ENCODE data around the gene EPHA8. TPM values are rescaled to one million over a fixed set of nuclear protein-coding genes. Genes with fewer than 3 reads are reported as not detected.

EPHA8 gene
- total and polyA plus RNA-seq, 9 of the 15 experiments (the other 6 are each of a cell fraction or from before 2014, with no cell fraction given) = not detected

GRCh38 chr1:22600071-22600816 lies 37.0 kb downstream of the EPHA8 start:
- Histone ChIP-seq H3K4me3 (no peak overlapping the region), H3K27me3 (ENCODE audit: control insufficient read depth in 2 of 2, insufficient read depth in 2 of 2, low read length in 2 of 2) (peaks cover 39 to 80% of the 10 kb centered on the region in 2 experiments), H2AFZ (ENCODE audit: low read depth, low read length) (no peak overlapping the region), H3K9me1 (ENCODE audit: control insufficient read depth, insufficient read depth, low read length) (peaks cover 2% of the 10 kb centered on the region), H3K36me3 (ENCODE audit: control insufficient read depth, insufficient read depth, low read length) (no peaks in the 10 kb centered on the region), H3K4me1 (replicated peaks in 1 of 2; ENCODE audit: control insufficient read depth in 2 of 2, insufficient read depth in 2 of 2, low read length in 2 of 2) (peaks cover 0 to 15% of the 10 kb centered on the region in 2 experiments; a peak in 1 of 5 replicates), H3K9me3 (replicated peaks; ENCODE audit: control insufficient read depth, insufficient read depth, low read depth, low read length) (no peaks in the 10 kb centered on the region), H3K79me2 (ENCODE audit: control insufficient read depth, insufficient read depth, low read length) (no peaks in the 10 kb centered on the region), H3K9ac (ENCODE audit: insufficient read depth in 1 of 2, low read depth in 2 of 2, low read length in 2 of 2) (no peak overlapping the region), H3K4me2 (ENCODE audit: insufficient read depth, low read length) (no peak overlapping the region), H3K27ac (ENCODE audit: extremely low read depth, low read depth, low read length) (no peak overlapping the region), H4K20me1 (replicated peaks; ENCODE audit: control insufficient read depth, insufficient read depth, low read length) (peaks cover 22% of the 10 kb centered on the region)
- DNase-seq (ENCODE audit: extremely low read depth in 1 of 4, low spot score in 3 of 4) = peak in 3 of 4 experiments; percentile 33 to 41 (median 41)
- ATAC-seq = peak; percentile 83
- POLR2A ChIA-PET = interaction anchor here (0.6 to 0.9 kb wide), 4 partner anchors 9 to 649 kb away, joined by 3 to 4 read pairs (median 4); no protein-coding TSS in a partner anchor
- no peak for FAIRE-seq
- intact Hi-C loops (cut with micrococcal nuclease) = no loop called here
- in situ Hi-C loops (cut with MboI) = no loop called here
- WGBS (ENCODE audit: insufficient coverage, low coverage, missing lambda C conversion rate) = under 1% methylated on average over 22 of the region's 22 CpGs
- CTCF ChIA-PET (ENCODE audit: low intra/inter-chr PET ratio) = interaction anchor here (0.6 kb wide), 1 partner anchor 98 kb away, joined by 4 read pairs; no protein-coding TSS in a partner anchor
- no TSS peak for BruUV-seq (replicated peaks)
- TF ChIP-seq SIN3B (IDR thresholded peaks at IDR 0.05; ENCODE audit: low read depth) = no peak
- TF ChIP-seq PCBP1 (IDR thresholded peaks at IDR 0.05; ENCODE audit: low read depth, low read length, poor library complexity, severe bottlenecking) = no peak
- peak in 1 of 2 experiments; percentile 8 for TF ChIP-seq E2F6 (IDR thresholded peaks at IDR 0.05; ENCODE audit: borderline replicate concordance in 1 of 2, extremely low read depth in 1 of 2, insufficient read depth in 1 of 2, insufficient read length in 1 of 2, low read depth in 1 of 2, low read length in 1 of 2, poor library complexity in 1 of 2, severe bottlenecking in 1 of 2)
- no peak for TF ChIP-seq PBX2 (CRISPR knock-in tag; IDR thresholded peaks at IDR 0.05; ENCODE audit: low read depth)
- TF ChIP-seq PBX2 (tag; conservative IDR thresholded peaks at IDR 0.05; ENCODE audit: low read depth) = no peak
- no peak for TF ChIP-seq CLOCK (CRISPR knock-in tag; IDR thresholded peaks at IDR 0.05; ENCODE audit: borderline replicate concordance)
- TF ChIP-seq POLR3G (IDR thresholded peaks at IDR 0.05; ENCODE audit: extremely low read depth, insufficient read length, insufficient replicate concordance) = no peak
- TF ChIP-seq MAX (CRISPR knock-in tag; IDR thresholded peaks at IDR 0.05) = no peak
- no peak for TF ChIP-seq KDM2B (CRISPR knock-in tag; IDR thresholded peaks at IDR 0.05)
- TF ChIP-seq BRF1 (IDR thresholded peaks at IDR 0.05; ENCODE audit: borderline replicate concordance, extremely low read depth, insufficient read length) = no peak
- no peak for TF ChIP-seq ZNF384 (IDR thresholded peaks at IDR 0.05; ENCODE audit: low read depth, low read length)
- TF ChIP-seq NONO (IDR thresholded peaks at IDR 0.05; ENCODE audit: low read depth in 2 of 2, low read length in 1 of 2) = no peak

Measured in K562 (cell line).